Body of pancreas (tissue), 4 donors: ENCODE results near the gene JAML. TPM values are rescaled to one million over a fixed set of nuclear protein-coding genes. Genes with fewer than 3 reads are reported as not detected.
A peak's percentile ranks its signal among the peaks of the same experiment; 100 is the strongest.

Source experiments
- ATAC-seq: fragments of 150-250 bp; one replicate; pipeline ENCODE4 v1.9.1; 2016
- DNase-seq, 4 donors: peaks; one replicate each; pipeline ENCODE4 v3.0.0-alpha.2; 2019
- H3K27ac ChIP-seq, 4 donors: fragments of 200-600 bp; sonication (generic); 1 replicate in 3 of 4; 2 replicates in 1 of 4; pipeline versions ENCODE4 v1.5.1 to v1.6.1; 2016 to 2019; ENCODE audit warnings: mild to moderate bottlenecking in 1 of 4, mixed read lengths in 1 of 4, moderate library complexity in 1 of 4
- H3K27me3 ChIP-seq, 2 donors: fragments of 200-600 bp; sonication (generic); one replicate each; pipeline ENCODE4 v1.6.0; 2016; ENCODE audit warnings: mild to moderate bottlenecking in 1 of 2
- H3K36me3 ChIP-seq, 2 donors: fragments of 200-600 bp; sonication (generic); replicated peaks in 1 of 2; 2 replicates each; pipeline ENCODE4 v1.5.1; 2016; ENCODE audit warnings: low read depth in 2 of 2; ENCODE audit not compliant: insufficient read depth in 1 of 2
- H3K4me1 ChIP-seq: fragments of 200-600 bp; sonication (generic); one replicate; pipeline ENCODE4 v1.6.0; 2016
- H3K4me3 ChIP-seq, 2 donors: fragments of 200-600 bp; sonication (generic); 1 replicate in 1 of 2; 2 replicates in 1 of 2; pipeline ENCODE4 v1.5.1; 2016 to 2019
- H3K9me3 ChIP-seq, 3 donors: fragments of 200-600 bp; sonication (generic); 1 replicate in 2 of 3; 2 replicates in 1 of 3; pipeline ENCODE4 v1.5.1; 2016
- POLR2A ChIP-seq, 3 donors: fragments of 450-650 bp; IDR thresholded peaks; one replicate each; pipeline ENCODE4 v1.6.1; 2016; ENCODE audit warnings: antibody characterized with exemption in 3 of 3, mild to moderate bottlenecking in 2 of 3
- WGBS, 2 donors: methylation state at CpG; one replicate each; pipeline ENCODE4 v1.1.5; 2017; 5-methylcytosine and 5-hydroxymethylcytosine counted together
- intact Hi-C: fragments of 100-400 bp; cut with DNase I; formaldehyde crosslinking; loops from one replicate; pipeline ENCODE4 v1.15.1; 2023
- total RNA-seq, 2 donors: library from RNA; depleted of rRNA; stranded (reverse); fragments of >200 nt; gene quantifications; one replicate each; pipeline ENCODE4 v1.1.0, GENCODE V29; 2016
- TF ChIP-seq, protein P1 (sequence below), 7 experiments: fragments of 450-650 bp in 4 of 7; fragments of 200-600 bp in 3 of 7; sonication (generic) in 3 of 7; IDR thresholded peaks; one replicate each; pipeline ENCODE4 v1.5.1; 2016 to 2019; ENCODE audit warnings: antibody characterized with exemption in 7 of 7

Gene JAML
- total RNA-seq, 2 donors from 2014 or later, result 0.99 to 4.9 TPM

DNA sequence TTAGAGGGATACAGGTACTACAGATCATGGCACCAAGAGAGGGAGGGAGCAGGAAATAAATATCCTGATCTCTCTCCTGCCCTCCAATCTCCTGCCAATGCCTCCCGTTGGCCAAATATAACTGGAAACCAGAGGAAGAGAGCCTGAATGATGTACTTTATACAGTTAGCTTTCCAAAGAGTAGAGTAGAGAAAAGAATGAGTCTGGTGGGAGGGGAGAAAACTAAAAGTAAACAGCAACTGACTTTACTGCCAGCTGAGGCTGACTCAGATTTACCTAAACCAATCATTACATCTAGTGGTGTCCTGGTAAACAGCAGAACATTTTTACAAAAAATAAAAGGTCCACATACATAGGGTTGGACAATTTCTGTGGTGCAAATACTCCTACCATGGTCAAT is 22.2 kb upstream of the JAML start:
- WGBS, 2 donors, result 58 to 67% methylated on average over 1 of the region's 1 CpG
- peaks cover 16% of the 10 kb centered on the region for H3K4me1 ChIP-seq
- ATAC-seq (no peak), DNase-seq (no peak)
- no peak overlapping the region for H3K27ac ChIP-seq
- H3K36me3 ChIP-seq, result no peaks in the 10 kb centered on the region
- no peaks in the 10 kb centered on the region for H3K9me3 ChIP-seq
- TF ChIP-seq, protein P1, sequence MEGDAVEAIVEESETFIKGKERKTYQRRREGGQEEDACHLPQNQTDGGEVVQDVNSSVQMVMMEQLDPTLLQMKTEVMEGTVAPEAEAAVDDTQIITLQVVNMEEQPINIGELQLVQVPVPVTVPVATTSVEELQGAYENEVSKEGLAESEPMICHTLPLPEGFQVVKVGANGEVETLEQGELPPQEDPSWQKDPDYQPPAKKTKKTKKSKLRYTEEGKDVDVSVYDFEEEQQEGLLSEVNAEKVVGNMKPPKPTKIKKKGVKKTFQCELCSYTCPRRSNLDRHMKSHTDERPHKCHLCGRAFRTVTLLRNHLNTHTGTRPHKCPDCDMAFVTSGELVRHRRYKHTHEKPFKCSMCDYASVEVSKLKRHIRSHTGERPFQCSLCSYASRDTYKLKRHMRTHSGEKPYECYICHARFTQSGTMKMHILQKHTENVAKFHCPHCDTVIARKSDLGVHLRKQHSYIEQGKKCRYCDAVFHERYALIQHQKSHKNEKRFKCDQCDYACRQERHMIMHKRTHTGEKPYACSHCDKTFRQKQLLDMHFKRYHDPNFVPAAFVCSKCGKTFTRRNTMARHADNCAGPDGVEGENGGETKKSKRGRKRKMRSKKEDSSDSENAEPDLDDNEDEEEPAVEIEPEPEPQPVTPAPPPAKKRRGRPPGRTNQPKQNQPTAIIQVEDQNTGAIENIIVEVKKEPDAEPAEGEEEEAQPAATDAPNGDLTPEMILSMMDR (IDR thresholded peaks at IDR 0.05), result no peak
- TF ChIP-seq POLR2A (IDR thresholded peaks at IDR 0.05), result no peak
- intact Hi-C loops, result no loop called here
- no peak overlapping the region for H3K4me3 ChIP-seq
- no peaks in the 10 kb centered on the region for H3K27me3 ChIP-seq

DNA sequence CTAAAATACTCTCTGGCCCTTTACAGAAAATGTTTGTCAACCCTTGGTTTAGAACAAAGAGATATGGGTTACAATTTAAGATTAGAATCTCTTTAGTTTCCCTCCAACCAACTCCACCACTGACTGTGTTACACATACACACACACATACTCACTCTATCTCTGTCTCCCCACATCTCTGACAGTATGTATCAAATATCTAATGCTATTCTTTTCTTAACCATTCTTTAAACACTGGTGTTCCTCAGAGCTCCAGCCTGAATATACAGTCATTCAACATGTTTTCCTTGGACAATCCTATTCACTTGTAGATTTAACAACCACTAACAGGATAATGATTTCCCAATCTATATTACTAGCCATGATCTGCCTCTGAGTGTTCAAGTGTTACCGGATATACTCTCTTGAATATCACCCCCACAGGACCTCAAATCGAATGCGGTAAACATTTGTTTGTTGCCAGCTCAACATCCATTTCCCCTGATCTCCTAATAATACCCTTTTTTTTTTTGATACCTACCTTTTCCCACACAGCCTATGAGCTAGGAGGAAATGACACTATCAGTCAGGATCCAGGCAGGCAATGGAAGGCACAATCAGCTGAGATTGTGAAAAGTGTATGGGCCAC is 21.2 kb upstream of the JAML start:
- TF ChIP-seq POLR2A (IDR thresholded peaks at IDR 0.05), result no peak
- TF ChIP-seq, protein P1 (IDR thresholded peaks at IDR 0.05), result no peak
- H3K27me3 ChIP-seq, result no peaks in the 10 kb centered on the region
- no peak overlapping the region for H3K4me3 ChIP-seq
- ATAC-seq (no peak), DNase-seq (no peak)
- no peaks in the 10 kb centered on the region for H3K36me3 ChIP-seq
- 89 to 94% methylated on average over 3 of the region's 3 CpGs for WGBS, 2 donors
- H3K27ac ChIP-seq, result no peak overlapping the region
- no peaks in the 10 kb centered on the region for H3K9me3 ChIP-seq
- H3K4me1 ChIP-seq, result peaks cover 26% of the 10 kb centered on the region
- intact Hi-C loops, result no loop called here

DNA sequence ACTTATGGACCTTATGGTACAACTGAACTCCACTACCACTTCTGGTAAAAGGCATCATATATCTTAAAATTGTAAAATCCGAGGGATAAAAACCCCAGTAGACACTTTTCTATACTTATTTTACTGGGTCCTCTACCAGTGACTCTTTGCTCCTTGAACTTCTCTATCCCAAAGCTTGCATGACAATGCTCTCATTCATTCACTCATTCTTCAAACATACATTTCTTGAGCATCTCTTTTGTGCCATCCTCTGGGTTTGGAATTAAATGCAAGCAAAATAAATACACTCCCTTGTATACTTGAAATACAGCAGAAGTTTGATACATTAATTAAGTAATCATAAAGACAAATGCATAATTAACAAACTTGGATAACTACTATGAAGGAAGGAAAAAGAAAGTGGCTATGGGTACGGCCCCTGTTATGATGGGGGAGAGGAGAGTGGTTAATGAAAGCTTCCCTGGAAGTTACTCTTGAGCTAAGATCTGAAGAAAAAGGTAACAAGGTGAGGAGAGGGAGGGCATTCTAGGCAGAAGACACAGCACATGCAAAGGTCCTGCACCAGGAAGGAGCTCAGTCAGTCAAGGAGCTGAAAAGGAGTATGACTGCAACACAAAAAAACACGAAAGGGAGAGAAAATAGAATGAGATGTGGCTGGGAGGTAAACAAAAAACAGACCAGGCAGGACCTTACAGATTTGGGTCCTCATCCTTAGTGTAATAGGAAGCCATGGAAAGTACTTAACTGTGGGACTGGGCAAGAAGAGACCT is 19.4 kb upstream of the JAML start:
- no peak overlapping the region for H3K27ac ChIP-seq
- intact Hi-C loops, result no loop called here
- H3K36me3 ChIP-seq, result no peaks in the 10 kb centered on the region
- H3K27me3 ChIP-seq, result no peaks in the 10 kb centered on the region
- H3K4me3 ChIP-seq, result no peak overlapping the region
- H3K9me3 ChIP-seq, result no peaks in the 10 kb centered on the region
- DNase-seq (no peak), ATAC-seq (no peak)
- TF ChIP-seq, protein P1 (IDR thresholded peaks at IDR 0.05), result no peak
- TF ChIP-seq POLR2A (IDR thresholded peaks at IDR 0.05), result no peak
- H3K4me1 ChIP-seq, result peaks cover 31% of the 10 kb centered on the region
- 83 to 87% methylated on average over 3 of the region's 3 CpGs for WGBS, 2 donors

DNA sequence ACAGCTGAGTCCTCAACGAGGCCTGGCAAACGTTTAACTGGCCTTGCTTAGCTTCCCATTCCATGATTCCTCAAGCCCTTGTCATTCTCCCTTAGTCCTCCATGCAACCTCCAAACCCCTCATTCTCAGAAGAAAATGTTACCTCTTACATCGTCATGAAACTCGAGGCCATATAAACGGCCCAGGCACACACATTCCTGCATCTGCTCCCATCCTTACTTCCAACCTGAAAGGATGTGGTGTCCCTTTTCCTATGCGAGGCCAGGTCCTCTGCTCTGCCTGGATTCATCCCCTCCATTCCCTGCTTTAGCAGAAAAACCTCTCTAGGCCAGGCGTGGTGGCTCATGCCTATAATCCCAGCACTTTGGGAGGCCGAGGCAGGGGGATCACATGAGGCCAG is 18.4 kb upstream of the JAML start:
- no peak for ATAC-seq
- TF ChIP-seq, protein P1 (IDR thresholded peaks at IDR 0.05), result no peak
- no peak for TF ChIP-seq POLR2A (IDR thresholded peaks at IDR 0.05)
- no peaks in the 10 kb centered on the region for H3K27me3 ChIP-seq
- H3K4me1 ChIP-seq, result peaks cover 31% of the 10 kb centered on the region
- WGBS, 2 donors, result 76 to 85% methylated on average over 7 to 8 of the region's 8 CpGs
- no peaks in the 10 kb centered on the region for H3K36me3 ChIP-seq
- no peak overlapping the region for H3K4me3 ChIP-seq
- H3K27ac ChIP-seq, result no peak overlapping the region
- H3K9me3 ChIP-seq, result no peaks in the 10 kb centered on the region
- no peak for DNase-seq
- intact Hi-C loops, result no loop called here

DNA sequence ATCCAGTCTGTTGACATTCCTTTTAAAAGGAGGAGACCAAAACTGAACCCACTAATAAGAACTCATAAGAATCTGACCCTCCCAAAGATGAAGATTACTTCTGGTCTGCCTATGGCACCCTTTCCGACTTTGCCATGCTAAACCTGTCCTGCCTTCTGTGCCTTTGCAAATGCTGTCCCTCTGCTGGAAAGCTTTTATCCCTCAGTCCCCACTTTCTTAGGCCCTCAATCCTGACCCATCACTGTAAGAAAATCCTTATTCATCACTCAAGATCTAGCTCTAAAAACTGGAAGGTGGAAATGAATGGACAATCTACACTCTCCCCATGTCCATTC is 16.9 kb upstream of the JAML start:
- Histone ChIP-seq H3K27me3 (no peaks in the 10 kb centered on the region), H3K36me3 (no peaks in the 10 kb centered on the region), H3K4me1 (peaks cover 23% of the 10 kb centered on the region), H3K27ac (peak overlapping the region; percentile 48 to 76 (median 66)), H3K4me3 (no peak overlapping the region), H3K9me3 (no peaks in the 10 kb centered on the region)
- DNase-seq (no peak), ATAC-seq (no peak)
- intact Hi-C loops, result no loop called here
- WGBS, 2 donors, result 50 to 77% methylated on average over 1 of the region's 1 CpG
- TF ChIP-seq POLR2A (IDR thresholded peaks at IDR 0.05), result no peak
- TF ChIP-seq, protein P1 (IDR thresholded peaks at IDR 0.05), result no peak
